OCI-LY1 (cell line): Measurements from ENCODE around the gene EID3.

Experiments
- H2AFZ ChIP-seq: fragments of 200-600 bp; sonication (generic), shearing (Covaris generic); 2 replicates; pipeline ENCODE4 v1.6.0; 2014; ENCODE audit warnings: antibody characterized with exemption, mild to moderate bottlenecking, low read length
- H3F3A ChIP-seq: fragments of 200-600 bp; sonication (generic), shearing (Covaris generic); 2 replicates; pipeline ENCODE4 v1.6.0; 2014; ENCODE audit warnings: mild to moderate bottlenecking, antibody characterized with exemption, low read length, moderate library complexity; ENCODE audit not compliant: insufficient read depth
- H3K27ac ChIP-seq: fragments of 200-600 bp; sonication (generic); 2 replicates; pipeline ENCODE4 v1.5.1; 2014; ENCODE audit warnings: low read length, mixed run types, mild to moderate bottlenecking, low read depth; ENCODE audit not compliant: poor library complexity, severe bottlenecking
- H3K27me3 ChIP-seq: fragments of 200-600 bp; sonication (generic); 2 replicates; pipeline ENCODE4 v1.6.0; 2014; ENCODE audit warnings: antibody characterized with exemption, mild to moderate bottlenecking, low read length, moderate library complexity; ENCODE audit not compliant: insufficient read depth
- H3K36me3 ChIP-seq: fragments of 200-600 bp; sonication (generic); 2 replicates; pipeline ENCODE4 v1.6.1; 2014; ENCODE audit warnings: mild to moderate bottlenecking, antibody characterized with exemption, low read length, moderate library complexity, mixed read lengths; ENCODE audit not compliant: insufficient read depth
- H3K4me1 ChIP-seq: fragments of 200-600 bp; sonication (generic); 2 replicates; pipeline ENCODE4 v1.5.1; 2014; ENCODE audit warnings: mild to moderate bottlenecking, low read length, moderate library complexity; ENCODE audit not compliant: insufficient read depth, severe bottlenecking
- H3K4me2 ChIP-seq: fragments of 200-600 bp; sonication (generic), shearing (Covaris generic); 2 replicates; pipeline ENCODE4 v1.6.1; 2014; ENCODE audit warnings: low read length
- H3K4me3 ChIP-seq: fragments of 200-600 bp; sonication (generic); 2 replicates; pipeline ENCODE4 v1.5.1; 2014; ENCODE audit warnings: low read length, low read depth, mild to moderate bottlenecking, mixed read lengths; ENCODE audit not compliant: poor library complexity, severe bottlenecking
- H3K79me2 ChIP-seq: fragments of 200-600 bp; shearing (Covaris generic); 2 replicates; pipeline ENCODE4 v1.6.1; 2016; ENCODE audit warnings: mixed run types, low read length, mixed read lengths; ENCODE audit not compliant: insufficient read depth
- H3K9ac ChIP-seq: fragments of 200-600 bp; sonication (generic), shearing (Covaris generic); 2 replicates; pipeline ENCODE4 v1.6.1; 2014; ENCODE audit warnings: mild to moderate bottlenecking, low read length, mixed read lengths
- H3K9me2 ChIP-seq: fragments of 200-600 bp; sonication (generic), shearing (Covaris generic); 2 replicates; pipeline ENCODE4 v1.6.1; 2014; ENCODE audit warnings: low read depth, mild to moderate bottlenecking, low read length, mixed read lengths
- H3K9me3 ChIP-seq: fragments of 200-600 bp; shearing (Covaris generic); 2 replicates; pipeline ENCODE4 v1.6.1; 2014; ENCODE audit warnings: low read length, mixed read lengths
- H4K20me1 ChIP-seq: fragments of 200-600 bp; sonication (generic), shearing (Covaris generic); 2 replicates; pipeline ENCODE4 v1.6.0; 2016; ENCODE audit warnings: mild to moderate bottlenecking, low read length; ENCODE audit not compliant: insufficient read depth
- EZH2 ChIP-seq: fragments of 200-600 bp; sonication (generic), shearing (Covaris generic); IDR thresholded peaks from 2 replicates; pipeline ENCODE4 v1.8.0; 2017; ENCODE audit warnings: borderline replicate concordance, mixed run types, mild to moderate bottlenecking, antibody characterized with exemption, low read length, moderate library complexity, mixed read lengths
- TF ChIP-seq, protein P1 (sequence below): fragments of 200-600 bp; sonication (generic), shearing (Covaris generic); IDR thresholded peaks from 2 replicates; pipeline ENCODE4 v1.5.1; 2017; ENCODE audit warnings: mild to moderate bottlenecking, antibody characterized with exemption, low read length, moderate library complexity, mixed read lengths

EID3 gene

GRCh38 chr12:104306376-104306775 lies 2.8 kb downstream of the EID3 start:
- no peaks in the 10 kb centered on the region for H3K9me3 ChIP-seq
- H4K20me1 ChIP-seq = no peaks in the 10 kb centered on the region
- H3K27ac ChIP-seq = no peak overlapping the region
- peaks cover 72% of the 10 kb centered on the region for H3K79me2 ChIP-seq
- no peaks in the 10 kb centered on the region for H3F3A ChIP-seq
- no peak for TF ChIP-seq EZH2
- TF ChIP-seq, protein P1, sequence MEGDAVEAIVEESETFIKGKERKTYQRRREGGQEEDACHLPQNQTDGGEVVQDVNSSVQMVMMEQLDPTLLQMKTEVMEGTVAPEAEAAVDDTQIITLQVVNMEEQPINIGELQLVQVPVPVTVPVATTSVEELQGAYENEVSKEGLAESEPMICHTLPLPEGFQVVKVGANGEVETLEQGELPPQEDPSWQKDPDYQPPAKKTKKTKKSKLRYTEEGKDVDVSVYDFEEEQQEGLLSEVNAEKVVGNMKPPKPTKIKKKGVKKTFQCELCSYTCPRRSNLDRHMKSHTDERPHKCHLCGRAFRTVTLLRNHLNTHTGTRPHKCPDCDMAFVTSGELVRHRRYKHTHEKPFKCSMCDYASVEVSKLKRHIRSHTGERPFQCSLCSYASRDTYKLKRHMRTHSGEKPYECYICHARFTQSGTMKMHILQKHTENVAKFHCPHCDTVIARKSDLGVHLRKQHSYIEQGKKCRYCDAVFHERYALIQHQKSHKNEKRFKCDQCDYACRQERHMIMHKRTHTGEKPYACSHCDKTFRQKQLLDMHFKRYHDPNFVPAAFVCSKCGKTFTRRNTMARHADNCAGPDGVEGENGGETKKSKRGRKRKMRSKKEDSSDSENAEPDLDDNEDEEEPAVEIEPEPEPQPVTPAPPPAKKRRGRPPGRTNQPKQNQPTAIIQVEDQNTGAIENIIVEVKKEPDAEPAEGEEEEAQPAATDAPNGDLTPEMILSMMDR = no peak
- H2AFZ ChIP-seq = no peak overlapping the region
- H3K4me1 ChIP-seq = no peaks in the 10 kb centered on the region
- no peaks in the 10 kb centered on the region for H3K9me2 ChIP-seq
- no peak overlapping the region for H3K9ac ChIP-seq
- H3K4me2 ChIP-seq = no peak overlapping the region
- no peak overlapping the region for H3K4me3 ChIP-seq
- peaks cover 49% of the 10 kb centered on the region for H3K36me3 ChIP-seq
- no peaks in the 10 kb centered on the region for H3K27me3 ChIP-seq

DNA sequence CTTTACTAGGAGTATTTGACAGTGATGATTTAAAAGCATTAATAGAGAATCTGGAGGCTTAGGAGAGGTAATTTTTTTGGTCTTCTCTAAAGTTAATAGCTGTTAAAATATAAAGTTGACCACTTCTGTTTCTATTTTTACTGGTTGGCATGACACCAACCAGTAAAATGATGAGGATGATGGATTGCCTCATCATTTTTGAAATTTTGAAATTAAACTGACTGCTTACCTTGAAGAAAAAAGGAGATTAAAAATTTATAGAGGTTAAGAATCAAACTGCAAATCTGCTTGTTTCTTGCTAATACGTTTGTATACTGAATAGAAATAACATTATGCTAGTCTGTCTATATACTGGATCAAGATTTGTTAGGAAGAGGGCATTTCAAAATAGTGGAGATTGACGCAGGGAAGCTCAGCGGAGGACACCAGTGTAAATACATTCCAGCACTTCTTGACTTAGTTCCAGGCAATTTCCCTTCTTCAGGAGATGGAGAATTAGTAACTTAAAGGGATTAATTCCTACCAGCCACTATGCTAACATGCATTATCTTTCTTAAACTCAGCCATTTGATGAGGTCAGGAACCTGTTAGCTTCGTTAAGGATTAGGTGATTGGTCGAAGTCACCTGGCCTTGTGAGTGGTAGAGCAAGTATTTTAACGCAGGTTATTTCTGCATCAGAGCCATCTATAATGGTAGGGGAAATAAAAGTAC lies 3.6 kb downstream of the EID3 start:
- Histone ChIP-seq H2AFZ (no peak overlapping the region), H3K4me3 (no peak overlapping the region), H3K79me2 (peaks cover 65% of the 10 kb centered on the region), H3K27ac (no peak overlapping the region), H4K20me1 (no peaks in the 10 kb centered on the region), H3K4me1 (no peaks in the 10 kb centered on the region), H3K9me2 (no peaks in the 10 kb centered on the region), H3K9me3 (no peaks in the 10 kb centered on the region), H3K4me2 (no peak overlapping the region), H3K36me3 (peaks cover 45% of the 10 kb centered on the region), H3K9ac (no peak overlapping the region), H3K27me3 (no peaks in the 10 kb centered on the region), H3F3A (no peaks in the 10 kb centered on the region)
- no peak for TF ChIP-seq EZH2
- TF ChIP-seq, protein P1 = no peak

GRCh38 chr12:104307655-104308000 lies 4.1 kb downstream of the EID3 start:
- no peak for TF ChIP-seq EZH2
- TF ChIP-seq, protein P1 = no peak
- Histone ChIP-seq H3K36me3 (peaks cover 49% of the 10 kb centered on the region), H3K4me3 (no peak overlapping the region), H3K27ac (no peak overlapping the region), H3K9me2 (no peaks in the 10 kb centered on the region), H3K4me1 (no peaks in the 10 kb centered on the region), H3K9ac (no peak overlapping the region), H4K20me1 (no peaks in the 10 kb centered on the region), H3K9me3 (no peaks in the 10 kb centered on the region), H3K79me2 (peaks cover 62% of the 10 kb centered on the region), H3F3A (no peaks in the 10 kb centered on the region), H3K4me2 (no peak overlapping the region), H2AFZ (no peak overlapping the region), H3K27me3 (no peaks in the 10 kb centered on the region)
